ENCODE measurements around the gene FAM120AOS. TPM values are rescaled to one million over a fixed set of nuclear protein-coding genes. Genes with fewer than 3 reads are reported as not detected.

The FAM120AOS gene
- polyA plus RNA-seq, 2 of the 4 experiments (the other 2 are of a cell fraction): 37.1 to 85.3 TPM

DNA sequence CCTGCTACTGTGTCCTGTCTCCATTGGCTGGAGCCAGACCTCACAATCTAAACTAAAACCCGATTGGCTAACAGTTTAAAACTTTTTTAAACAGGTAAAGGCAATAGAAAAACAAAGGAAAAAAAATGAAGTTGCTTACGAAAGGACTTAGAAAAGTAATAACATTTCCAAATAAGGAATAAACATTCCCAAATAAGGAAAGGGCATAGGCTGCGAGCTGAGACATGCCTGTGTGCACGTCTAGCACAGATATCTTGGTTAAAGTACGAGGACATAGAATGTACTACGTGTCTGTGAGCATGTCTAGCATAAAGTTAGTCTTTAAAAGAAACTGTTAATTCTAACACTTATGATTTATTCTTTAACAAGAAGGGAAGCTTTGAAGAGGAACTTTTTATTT lies 17.2 kb downstream of the FAM120AOS start:
- CTCF ChIA-PET: no interaction called here
- 82% methylated on average over 6 of the region's 6 CpGs for WGBS (ENCODE audit: missing lambda C conversion rate)
- H3K27ac ChIP-seq: no peak overlapping the region
- DNase-seq (ENCODE audit: low read depth in 1 of 2, low spot score in 1 of 2) (no peak), ATAC-seq (no peak), FAIRE-seq (no peak)
- H3K9me3 ChIP-seq: no peaks in the 10 kb centered on the region
- POLR2A ChIA-PET: no interaction called here
- no peak overlapping the region for H3K4me2 ChIP-seq
- TF ChIP-seq CHD2 (IDR thresholded peaks at IDR 0.05; ENCODE audit: low read length, partially characterized antibody) (no peak), ZFP36 (IDR thresholded peaks at IDR 0.05; ENCODE audit: borderline replicate concordance, partially characterized antibody) (no peak), EHF (CRISPR knock-in tag; IDR thresholded peaks at IDR 0.05) (no peak), EHMT2 (IDR thresholded peaks at IDR 0.05; ENCODE audit: low read depth) (no peak), FOXS1 (CRISPR knock-in tag; IDR thresholded peaks at IDR 0.05) (no peak), JUNB (IDR thresholded peaks at IDR 0.05) (no peak), HES2 (IDR thresholded peaks at IDR 0.05) (no peak), RNF2 (IDR thresholded peaks at IDR 0.05; ENCODE audit: borderline replicate concordance, low read depth) (no peak), BHLHE40 (IDR thresholded peaks at IDR 0.05; ENCODE audit: low read depth, low read length) (no peak), MYC (IDR thresholded peaks at IDR 0.05; ENCODE audit: borderline replicate concordance, low read length) (no peak), POLR2A (IDR thresholded peaks at IDR 0.05; ENCODE audit: low read length) (no peak), ESRRA (IDR thresholded peaks at IDR 0.05; ENCODE audit: borderline replicate concordance, low read length) (no peak), TFCP2L1 (CRISPR knock-in tag; IDR thresholded peaks at IDR 0.05) (no peak), CHD4 (IDR thresholded peaks at IDR 0.05; ENCODE audit: borderline replicate concordance) (no peak), MAZ (IDR thresholded peaks at IDR 0.05; ENCODE audit: borderline replicate concordance, low read depth, low read length) (no peak)
- no peak overlapping the region for H3K4me3 ChIP-seq
- no peaks in the 10 kb centered on the region for H3K4me1 ChIP-seq

DNA sequence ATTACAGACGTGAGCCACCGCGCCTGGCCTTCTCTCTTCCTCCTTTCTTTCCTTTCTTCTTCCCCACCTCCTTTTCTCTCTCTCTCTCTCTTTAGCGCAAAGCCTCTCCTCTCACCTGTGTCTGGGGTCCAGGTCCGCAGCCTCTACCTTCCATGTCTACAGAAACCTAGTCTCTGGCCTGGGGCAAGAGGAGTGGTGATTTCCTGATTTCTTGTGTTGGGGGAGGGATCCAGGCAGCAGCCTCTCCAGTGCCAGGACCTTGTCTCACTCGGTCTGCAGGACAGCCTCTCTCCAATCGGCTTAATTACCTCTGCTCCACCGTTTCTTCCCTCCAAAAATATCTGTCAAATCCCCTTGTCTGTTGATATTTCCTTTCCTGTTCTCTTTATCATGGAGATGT lies 18.0 kb downstream of the FAM120AOS start:
- H3K4me1 ChIP-seq: no peaks in the 10 kb centered on the region
- ATAC-seq (no peak), DNase-seq (ENCODE audit: low read depth in 1 of 2, low spot score in 1 of 2) (no peak), FAIRE-seq (no peak)
- no peak overlapping the region for H3K27ac ChIP-seq
- H3K9me3 ChIP-seq: no peaks in the 10 kb centered on the region
- TF ChIP-seq FOSL2 (IDR thresholded peaks at IDR 0.05) (no peak), FOSL2 (CRISPR knock-in tag; IDR thresholded peaks at IDR 0.05) (no peak), RAD21 (conservative IDR thresholded peaks at IDR 0.05 in 1 of 2, IDR thresholded peaks at IDR 0.05 in 1 of 2) (no peak)
- H3K4me3 ChIP-seq: no peak overlapping the region
- no peak overlapping the region for H3K4me2 ChIP-seq
- WGBS (ENCODE audit: missing lambda C conversion rate): 89% methylated on average over 8 of the region's 8 CpGs
- CTCF ChIA-PET: no interaction called here
- POLR2A ChIA-PET: no interaction called here

GRCh38 chr9:93434056-93434455 lies 19.3 kb downstream of the FAM120AOS start:
- no peak for ATAC-seq
- Histone ChIP-seq H3K4me2 (no peak overlapping the region), H3K27ac (no peak overlapping the region), H3K4me3 (no peak overlapping the region), H3K9me3 (no peaks in the 10 kb centered on the region), H3K4me1 (no peaks in the 10 kb centered on the region)
- DNase-seq (ENCODE audit: low read depth in 1 of 2, low spot score in 1 of 2): no peak
- FAIRE-seq: no peak
- POLR2A ChIA-PET: no interaction called here
- TF ChIP-seq CBX2 (IDR thresholded peaks at IDR 0.05; ENCODE audit: borderline replicate concordance, low read depth) (no peak), MAFK (IDR thresholded peaks at IDR 0.05; ENCODE audit: partially characterized antibody) (peak; percentile 60)
- 92% methylated on average over 3 of the region's 3 CpGs for WGBS (ENCODE audit: missing lambda C conversion rate)
- CTCF ChIA-PET: no interaction called here

DNA sequence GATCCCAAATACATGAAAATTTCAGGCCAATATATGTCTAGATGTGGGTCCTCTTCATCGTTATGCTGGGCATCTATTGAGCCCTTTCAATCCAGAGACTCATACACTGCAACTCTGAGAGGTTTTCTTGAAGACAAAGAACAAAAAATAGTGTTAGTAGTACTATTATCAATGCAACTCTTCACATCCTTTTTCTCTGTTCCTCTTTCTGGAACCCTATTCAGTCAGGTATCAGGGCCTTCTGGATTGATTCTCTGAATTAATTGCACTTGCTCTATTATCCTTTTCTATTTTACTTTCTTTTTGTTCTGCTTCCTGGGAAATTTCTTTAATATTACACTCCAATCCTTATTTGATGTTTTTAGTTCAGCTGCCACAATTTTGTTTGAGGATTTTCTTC lies 20.4 kb downstream of the FAM120AOS start:
- ChIA-PET POLR2A (no interaction called here), CTCF (interaction anchor here (0.7 to 1.3 kb wide), 2 partner anchors 14 to 271 kb away, joined by 3 to 5 read pairs; no protein-coding TSS in a partner anchor)
- no peaks in the 10 kb centered on the region for H3K4me1 ChIP-seq
- H3K27ac ChIP-seq: no peak overlapping the region
- 32% methylated on average over 1 of the region's 1 CpG for WGBS (ENCODE audit: missing lambda C conversion rate)
- no peak overlapping the region for H3K4me2 ChIP-seq
- H3K9me3 ChIP-seq: no peaks in the 10 kb centered on the region
- DNase-seq (ENCODE audit: low read depth in 1 of 2, low spot score in 1 of 2) (no peak), ATAC-seq (no peak), FAIRE-seq (no peak)
- TF ChIP-seq MAZ (IDR thresholded peaks at IDR 0.05; ENCODE audit: borderline replicate concordance, low read depth, low read length): no peak
- no peak for TF ChIP-seq ESRRA (IDR thresholded peaks at IDR 0.05; ENCODE audit: borderline replicate concordance, low read length)
- no peak for TF ChIP-seq RCOR1 (IDR thresholded peaks at IDR 0.05; ENCODE audit: low read depth, low read length)
- no peak for TF ChIP-seq HDAC2 (IDR thresholded peaks at IDR 0.05)
- no peak for TF ChIP-seq ZFP36 (IDR thresholded peaks at IDR 0.05; ENCODE audit: borderline replicate concordance, partially characterized antibody)
- no peak for TF ChIP-seq EP300 (IDR thresholded peaks at IDR 0.05)
- TF ChIP-seq POLR2A (IDR thresholded peaks at IDR 0.05; ENCODE audit: low read length): no peak
- no peak for TF ChIP-seq RFX5 (IDR thresholded peaks at IDR 0.05)
- TF ChIP-seq ZNF302 (CRISPR knock-in tag; IDR thresholded peaks at IDR 0.05): no peak
- TF ChIP-seq MAFK (IDR thresholded peaks at IDR 0.05; ENCODE audit: partially characterized antibody): no peak
- TF ChIP-seq CHD2 (IDR thresholded peaks at IDR 0.05; ENCODE audit: low read length, partially characterized antibody): no peak
- no peak for TF ChIP-seq ZC3H11A (IDR thresholded peaks at IDR 0.05)
- TF ChIP-seq, protein P1, sequence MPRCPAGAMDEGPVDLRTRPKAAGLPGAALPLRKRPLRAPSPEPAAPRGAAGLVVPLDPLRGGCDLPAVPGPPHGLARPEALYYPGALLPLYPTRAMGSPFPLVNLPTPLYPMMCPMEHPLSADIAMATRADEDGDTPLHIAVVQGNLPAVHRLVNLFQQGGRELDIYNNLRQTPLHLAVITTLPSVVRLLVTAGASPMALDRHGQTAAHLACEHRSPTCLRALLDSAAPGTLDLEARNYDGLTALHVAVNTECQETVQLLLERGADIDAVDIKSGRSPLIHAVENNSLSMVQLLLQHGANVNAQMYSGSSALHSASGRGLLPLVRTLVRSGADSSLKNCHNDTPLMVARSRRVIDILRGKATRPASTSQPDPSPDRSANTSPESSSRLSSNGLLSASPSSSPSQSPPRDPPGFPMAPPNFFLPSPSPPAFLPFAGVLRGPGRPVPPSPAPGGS (IDR thresholded peaks at IDR 0.05): no peak
- TF ChIP-seq SREBF2 (IDR thresholded peaks at IDR 0.05): no peak
- no peak for TF ChIP-seq HES2 (IDR thresholded peaks at IDR 0.05)
- TF ChIP-seq MYC (IDR thresholded peaks at IDR 0.05; ENCODE audit: borderline replicate concordance, low read length): no peak
- H3K4me3 ChIP-seq: no peak overlapping the region
